ENCODE results near the gene SELENOF. TPM values are rescaled to one million over a fixed set of nuclear protein-coding genes. Genes with fewer than 3 reads are reported as not detected.

The SELENOF gene
- total and polyA plus RNA-seq, 2 of the 4 experiments (the other 2 are of a cell fraction): 60.0 to 153 TPM

DNA sequence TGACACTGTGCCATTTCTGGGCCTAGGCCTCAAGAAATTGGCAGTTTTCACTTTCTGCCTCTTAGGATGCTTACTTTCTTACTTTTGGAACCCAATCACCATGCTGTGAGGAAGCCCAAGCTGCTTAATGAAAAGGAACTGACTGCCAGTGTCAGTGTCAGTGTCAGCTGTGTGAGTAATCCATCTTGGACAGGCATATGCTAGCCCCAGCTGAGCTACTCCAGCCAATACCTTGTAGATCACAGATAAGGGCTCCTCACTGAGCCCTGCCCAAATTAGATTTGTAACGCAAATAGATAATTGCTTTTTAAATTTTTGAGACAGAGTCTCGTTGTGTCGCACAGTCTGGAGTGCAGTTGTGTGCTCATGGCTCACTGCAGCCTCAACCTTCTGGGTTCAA lies 59.6 kb downstream of the SELENOF start:
- POLR2A ChIA-PET (ENCODE audit: unreplicated experiment): no interaction called here

More for the DNA sequence above, 59.6 kb downstream of the SELENOF start:
- no peaks in the 10 kb centered on the region for H3K9me3 ChIP-seq (ENCODE audit: control insufficient read depth, insufficient read depth, low read length)
- H2AFZ ChIP-seq (replicated peaks; ENCODE audit: low read length, poor library complexity): no peak overlapping the region
- no peak overlapping the region for H3K23ac ChIP-seq (ENCODE audit: low read depth, low read length)
- H3K4me1 ChIP-seq (ENCODE audit: control insufficient read depth, insufficient read depth, low read length): peaks cover 4% of the 10 kb centered on the region; the same call in 1 of the 2 replicates
- no peaks in the 10 kb centered on the region for H3K27me3 ChIP-seq (ENCODE audit: control insufficient read depth, insufficient read depth, low read length)
- no peak overlapping the region for H2BK5ac ChIP-seq (ENCODE audit: low read depth, low read length, poor library complexity, severe bottlenecking)
- no peak overlapping the region for H3K18ac ChIP-seq (ENCODE audit: low read depth, low read length)
- no peak overlapping the region for H3K4me3 ChIP-seq (ENCODE audit: insufficient read depth, low read depth, low read length)
- 100% methylated on average over 1 of the region's 3 CpGs; no CpG with 5 or more reads in 1 of the 2 experiments for WGBS, 2 experiments (ENCODE audit: extremely low coverage in 2 of 2, insufficient read length in 1 of 2)
- H3K9ac ChIP-seq (ENCODE audit: low read depth, low read length): no peak overlapping the region
- BruUV-seq (replicated peaks): no TSS peak
- in situ Hi-C loops (cut with MboI; ENCODE audit: low sequenced_read_pairs) (no loop called here), dilution Hi-C loops (cut with HindIII; ENCODE audit: low sequenced_read_pairs, unreplicated experiment) (no loop called here), intact Hi-C loops (cut with micrococcal nuclease) (no loop called here)
- H4K8ac ChIP-seq (ENCODE audit: low read depth in 2 of 2, low read length in 2 of 2): no peak overlapping the region
- H3K79me1 ChIP-seq (ENCODE audit: low read depth in 1 of 2, low read length in 2 of 2): no peaks in the 10 kb centered on the region
- no peak overlapping the region for H2BK120ac ChIP-seq (ENCODE audit: low read depth, low read length)
- no peak overlapping the region for H3K14ac ChIP-seq (replicated peaks; ENCODE audit: low read depth, low read length)
- DNase-seq (no peak), ATAC-seq (ENCODE audit: low read depth) (no peak)
- H3K36me3 ChIP-seq (ENCODE audit: control insufficient read depth, insufficient read depth, low read length): no peaks in the 10 kb centered on the region
- no peak overlapping the region for H2AK5ac ChIP-seq (ENCODE audit: low read depth, low read length)
- H3K9me1 ChIP-seq (ENCODE audit: insufficient read depth, low read length): no peaks in the 10 kb centered on the region
- TF ChIP-seq RAD21 (IDR thresholded peaks at IDR 0.05; ENCODE audit: low read length): no peak
- no peak for TF ChIP-seq SMC3 (IDR thresholded peaks at IDR 0.05; ENCODE audit: low read depth, low read length)
- no peak for TF ChIP-seq CHD1 (IDR thresholded peaks at IDR 0.05; ENCODE audit: low read depth, low read length)
- H3K4me2 ChIP-seq (ENCODE audit: low read depth, low read length): no peak overlapping the region
- CTCF ChIA-PET: no interaction called here
- no peak overlapping the region for H2BK15ac ChIP-seq (ENCODE audit: low read depth, low read length)
- no peak overlapping the region for H4K5ac ChIP-seq (ENCODE audit: low read depth, low read length)
- H2BK20ac ChIP-seq (ENCODE audit: low read depth, low read length): no peak overlapping the region
- H3K56ac ChIP-seq (ENCODE audit: extremely low read depth, insufficient read depth, low read length): no peak overlapping the region
- H4K20me1 ChIP-seq (ENCODE audit: insufficient read depth, low read length): no peaks in the 10 kb centered on the region
- H4K91ac ChIP-seq (ENCODE audit: insufficient read depth, low read depth, low read length): no peak overlapping the region
- no peak overlapping the region for H3K27ac ChIP-seq (ENCODE audit: insufficient read depth, low read length)
- no peak overlapping the region for H2AK9ac ChIP-seq (replicated peaks; ENCODE audit: low read depth, low read length, poor library complexity)
- no peak overlapping the region for H3K4ac ChIP-seq (ENCODE audit: low read depth, low read length)

Measured in IMR-90 (cell line).